H1 (cell line): ENCODE data around the gene QSER1. TPM values are rescaled to one million over a fixed set of nuclear protein-coding genes. Genes with fewer than 3 reads are reported as not detected.

Experiments used
- CTCF ChIA-PET: fragments of 300-600 bp; sonication (Branson Sonifier 250); formaldehyde crosslinking; loops from one replicate; lab custom pipeline; 2021; ENCODE audit not compliant: partially characterized antibody; lab: Charles Lee
- POLR2A ChIA-PET: fragments of 300-600 bp; sonication (Branson Sonifier 250); formaldehyde crosslinking; loops from one replicate; lab custom pipeline; 2021; ENCODE audit warnings: inconsistent platforms; ENCODE audit not compliant: partially characterized antibody; lab: Charles Lee
- DNase-seq, 2 experiments: peaks; one replicate each; pipeline versions ENCODE4 v3.0.0 to v3.0.0-alpha.2; 2010 to 2022; ENCODE audit warnings: low spot score in 2 of 2, low read depth in 1 of 2, mixed read lengths in 1 of 2
- FAIRE-seq: peaks from 2 replicates; lab custom pipeline; 2011; peaks lifted over from hg19 to GRCh38; lab: Jason Lieb, UNC
- H2AFZ ChIP-seq: 2 replicates; pipeline ENCODE4 v1.8.1; 2012; ENCODE audit warnings: low read length, inconsistent platforms
- H2AK5ac ChIP-seq: 2 replicates; pipeline ENCODE4 v1.6.1; 2013; ENCODE audit warnings: low read depth, low read length
- H2BK120ac ChIP-seq: replicated peaks from 2 replicates; pipeline ENCODE3; 2013; ENCODE audit warnings: low read depth, low read length, inconsistent platforms
- H2BK12ac ChIP-seq: 2 replicates; pipeline ENCODE4 v1.6.1; 2013; ENCODE audit warnings: low read depth, low read length
- H2BK15ac ChIP-seq: 2 replicates; pipeline ENCODE4 v1.6.1; 2013; ENCODE audit warnings: low read length
- H2BK20ac ChIP-seq: 2 replicates; pipeline ENCODE4 v1.6.1; 2013; ENCODE audit warnings: low read length
- H2BK5ac ChIP-seq: 2 replicates; pipeline ENCODE4 v1.6.1; 2013; ENCODE audit warnings: low read depth, low read length
- H3K14ac ChIP-seq: 2 replicates; pipeline ENCODE4 v1.6.1; 2013; ENCODE audit warnings: inconsistent platforms; ENCODE audit not compliant: insufficient read length
- H3K18ac ChIP-seq: 2 replicates; pipeline ENCODE4 v1.6.1; 2013; ENCODE audit warnings: low read length; ENCODE audit errors: extremely low read depth
- H3K23ac ChIP-seq: 2 replicates; pipeline ENCODE4 v1.6.1; 2013; ENCODE audit warnings: inconsistent platforms; ENCODE audit not compliant: insufficient read length
- H3K23me2 ChIP-seq: 2 replicates; pipeline ENCODE4 v1.6.1; 2013; ENCODE audit warnings: low read depth, low read length
- H3K27ac ChIP-seq: 2 replicates; pipeline ENCODE4 v1.6.1; 2011; ENCODE audit warnings: low read depth, low read length, inconsistent platforms
- H3K27me3 ChIP-seq, 4 experiments: replicated peaks in 1 of 4; 1 replicate in 1 of 4; 2 replicates in 3 of 4; pipeline versions ENCODE4 v1.6.1 to v1.8.1; 2011 to 2013; ENCODE audit warnings: low read length in 3 of 4, mild to moderate bottlenecking in 3 of 4, inconsistent platforms in 2 of 4, mixed read lengths in 2 of 4, moderate library complexity in 1 of 4; ENCODE audit not compliant: control insufficient read depth in 3 of 4, insufficient read depth in 3 of 4; ENCODE audit errors: extremely low read depth in 1 of 4
- H3K36me3 ChIP-seq, 4 experiments: 2 replicates each; pipeline versions ENCODE4 v1.6.1 to v1.8.1; 2011 to 2013; ENCODE audit warnings: mild to moderate bottlenecking in 4 of 4, low read length in 3 of 4, moderate library complexity in 2 of 4, control low read depth in 1 of 4, inconsistent platforms in 1 of 4; ENCODE audit not compliant: insufficient read depth in 4 of 4, control insufficient read depth in 2 of 4
- H3K4ac ChIP-seq: replicated peaks from 2 replicates; pipeline ENCODE3; 2013; ENCODE audit warnings: low read length, low read depth, mixed read lengths, inconsistent platforms; ENCODE audit not compliant: insufficient read length
- H3K4me1 ChIP-seq, 4 experiments: replicated peaks in 1 of 4; 1 replicate in 1 of 4; 2 replicates in 3 of 4; pipeline versions ENCODE4 v1.6.1 to v1.8.1; 2011 to 2013; ENCODE audit warnings: low read length in 3 of 4, inconsistent platforms in 2 of 4, mixed read lengths in 1 of 4; ENCODE audit not compliant: insufficient read depth in 4 of 4, control insufficient read depth in 3 of 4
- H3K4me2 ChIP-seq, 2 experiments: 2 replicates each; pipeline versions ENCODE4 v1.6.1 to v1.8.1; 2011 to 2013; ENCODE audit warnings: low read depth in 2 of 2, low read length in 2 of 2, control low read depth in 1 of 2, inconsistent platforms in 1 of 2, mild to moderate bottlenecking in 1 of 2; ENCODE audit not compliant: insufficient read depth in 1 of 2
- H3K4me3 ChIP-seq, 4 experiments: fragments of 200-600, 300-600 bp in 1 of 4; sonication (generic), shearing (Covaris generic), sonication (Bioruptor Twin) in 1 of 4; 2 replicates each; pipeline versions ENCODE4 v1.5.1 to v1.8.1; 2011 to 2016; ENCODE audit warnings: low read length in 4 of 4, low read depth in 3 of 4, control low read depth in 2 of 4, inconsistent platforms in 2 of 4, mild to moderate bottlenecking in 2 of 4, mixed read lengths in 1 of 4, moderate library complexity in 1 of 4; ENCODE audit not compliant: insufficient read depth in 2 of 4; ENCODE audit errors: extremely low read depth in 1 of 4
- H3K56ac ChIP-seq: replicated peaks from 2 replicates; pipeline ENCODE3; 2013; ENCODE audit warnings: low read depth, mild to moderate bottlenecking, mixed read lengths, low read length, inconsistent platforms; ENCODE audit not compliant: insufficient read length
- H3K79me1 ChIP-seq: 2 replicates; pipeline ENCODE4 v1.6.1; 2013; ENCODE audit warnings: low read depth, low read length, control low read depth
- H3K79me2 ChIP-seq, 2 experiments: 2 replicates each; pipeline versions ENCODE4 v1.6.1 to v1.8.1; 2012 to 2013; ENCODE audit warnings: low read length in 2 of 2, mild to moderate bottlenecking in 2 of 2, inconsistent platforms in 1 of 2; ENCODE audit not compliant: insufficient read depth in 2 of 2, control insufficient read depth in 1 of 2
- H3K9ac ChIP-seq, 4 experiments: replicated peaks in 1 of 4; 1 replicate in 1 of 4; 2 replicates in 3 of 4; pipeline versions ENCODE4 v1.6.1 to v1.8.1; 2011 to 2013; ENCODE audit warnings: low read depth in 3 of 4, low read length in 3 of 4, control low read depth in 2 of 4, mild to moderate bottlenecking in 2 of 4, moderate library complexity in 2 of 4, inconsistent platforms in 1 of 4; ENCODE audit errors: extremely low read depth in 1 of 4
- H3K9me3 ChIP-seq, 2 experiments: 2 replicates each; pipeline versions ENCODE4 v1.6.1 to v1.8.1; 2012 to 2013; ENCODE audit warnings: mild to moderate bottlenecking in 2 of 2, moderate library complexity in 2 of 2, control low read depth in 1 of 2, inconsistent platforms in 1 of 2, low read depth in 1 of 2, low read length in 1 of 2, mixed read lengths in 1 of 2; ENCODE audit not compliant: insufficient read depth in 2 of 2
- H4K20me1 ChIP-seq, 2 experiments: replicated peaks in 1 of 2; 2 replicates each; pipeline versions ENCODE3 to v1.8.1; 2011 to 2013; ENCODE audit warnings: inconsistent platforms in 2 of 2, low read length in 2 of 2, mild to moderate bottlenecking in 1 of 2; ENCODE audit not compliant: insufficient read depth in 2 of 2, control insufficient read depth in 1 of 2
- H4K5ac ChIP-seq: 2 replicates; pipeline ENCODE4 v1.6.1; 2013; ENCODE audit warnings: low read length, low read depth, mixed read lengths, inconsistent platforms; ENCODE audit not compliant: insufficient read length
- H4K8ac ChIP-seq: 2 replicates; pipeline ENCODE4 v1.8.0; 2013; ENCODE audit warnings: mild to moderate bottlenecking, moderate library complexity, low read length, inconsistent platforms; ENCODE audit not compliant: insufficient read depth; ENCODE audit errors: extremely low read depth
- H4K91ac ChIP-seq: replicated peaks from 2 replicates; pipeline ENCODE3; 2013; ENCODE audit warnings: low read length, mixed read lengths, inconsistent platforms; ENCODE audit not compliant: insufficient read length
- BRCA1 ChIP-seq: IDR thresholded peaks from 2 replicates; pipeline ENCODE4 v1.6.1; 2012; ENCODE audit warnings: low read depth, low read length, improper control_type of control experiment
- GTF2F1 ChIP-seq: IDR thresholded peaks from 2 replicates; pipeline ENCODE4 v1.6.1; 2012; ENCODE audit warnings: low read depth, low read length, improper control_type of control experiment, borderline replicate concordance
- MAFK ChIP-seq: IDR thresholded peaks from 2 replicates; pipeline ENCODE4 v1.6.1; 2012; ENCODE audit warnings: low read depth, mild to moderate bottlenecking, improper control_type of control experiment, low read length
- PHF8 ChIP-seq: fragments of 200-600 bp; sonication (generic); conservative IDR thresholded peaks from 2 replicates; pipeline ENCODE4 v1.7.1; 2012; ENCODE audit warnings: low read depth, mild to moderate bottlenecking, inconsistent platforms, low read length, moderate library complexity
- SP4 ChIP-seq: IDR thresholded peaks from 2 replicates; pipeline ENCODE4 v1.6.1; 2012; ENCODE audit warnings: low read length, inconsistent platforms
- SRF ChIP-seq: IDR thresholded peaks from 2 replicates; pipeline ENCODE4 v1.6.1; 2011; ENCODE audit warnings: mild to moderate bottlenecking, low read depth, low read length, moderate library complexity
- polyA plus RNA-seq, 7 experiments: library from polyadenylated mRNA; depleted of rRNA in 3 of 7; stranded (reverse) in 5 of 7; unstranded in 2 of 7; fragments of >200 nt in 5 of 7; fragments of 200-250 nt in 2 of 7; gene quantifications; 1 replicate in 5 of 7; 2 replicates in 1 of 7; 4 replicates in 1 of 7; pipeline versions ENCODE4 v1.2.1 to v1.2.3, GENCODE V29; 2011 to 2013; ENCODE audit warnings: missing spikeins in 2 of 7, mixed read lengths in 2 of 7
- total RNA-seq: library from RNA; stranded (reverse); fragmentation: NEBNext Ultra II Directional; extraction: Animal tissue kit (Norgen Biotek cat#: 25700); gene quantifications from 2 replicates; pipeline ENCODE4 v1.2.1, GENCODE V29; 2021

QSER1 gene
- total and polyA plus RNA-seq, 2 of the 8 experiments (the other 6 are each of a cell fraction or from before 2014, with no cell fraction given), result 29.3 to 117 TPM

GRCh38 chr11:32939866-32940265, 47.3 kb downstream of the QSER1 start:
- no peak overlapping the region for H2BK12ac ChIP-seq
- no peak overlapping the region for H3K56ac ChIP-seq
- no peaks in the 10 kb centered on the region for H3K23me2 ChIP-seq
- no peak overlapping the region for H2AK5ac ChIP-seq
- no peak overlapping the region for H3K4ac ChIP-seq
- no peak for DNase-seq
- peaks cover 0 to 2% (median 0%) of the 10 kb centered on the region in 4 experiments; a peak in 1 of 7 replicates for H3K4me1 ChIP-seq
- no peaks in the 10 kb centered on the region for H3K9me3 ChIP-seq
- no peak overlapping the region for H2BK15ac ChIP-seq
- FAIRE-seq, result no peak
- no peaks in the 10 kb centered on the region for H3K79me1 ChIP-seq
- H3K4me2 ChIP-seq, result no peak overlapping the region
- peaks cover 3 to 52% (median 32%) of the 10 kb centered on the region in 4 experiments; a peak in 7 of 8 replicates for H3K36me3 ChIP-seq
- H3K4me3 ChIP-seq, result no peak overlapping the region
- H3K27me3 ChIP-seq, result no peaks in the 10 kb centered on the region
- no peak overlapping the region for H3K18ac ChIP-seq
- no peak overlapping the region for H2BK5ac ChIP-seq
- H4K8ac ChIP-seq, result no peak overlapping the region
- no peak overlapping the region for H2AFZ ChIP-seq
- no peak overlapping the region for H4K5ac ChIP-seq
- H2BK20ac ChIP-seq, result no peak overlapping the region
- POLR2A ChIA-PET, result interaction anchor here (1.7 kb wide), 1 partner anchor 10 kb away, joined by 5 read pairs; no protein-coding TSS in a partner anchor
- TF ChIP-seq BRCA1 (no peak), MAFK (no peak), PHF8 (no peak), GTF2F1 (no peak), SP4 (no peak), SRF (no peak)
- TF ChIP-seq, all 59 proteins: peak for 0
- peaks cover 2 to 4% of the 10 kb centered on the region in 2 experiments for H4K20me1 ChIP-seq
- no peak overlapping the region for H3K9ac ChIP-seq
- H3K27ac ChIP-seq, result no peak overlapping the region
- H3K79me2 ChIP-seq, result peaks cover 7 to 65% of the 10 kb centered on the region in 2 experiments; a peak in 3 of 4 replicates
- no peak overlapping the region for H3K14ac ChIP-seq
- H4K91ac ChIP-seq, result no peak overlapping the region
- no peak overlapping the region for H2BK120ac ChIP-seq
- CTCF ChIA-PET, result interaction anchor here (0.6 kb wide), 1 partner anchor 88 kb away, joined by 3 read pairs; no protein-coding TSS in a partner anchor
- H3K23ac ChIP-seq, result no peak overlapping the region
